Activated naive CD4-positive, alpha-beta T cell treated with anti-CD3 and anti-CD28 coated beads for 36 hours (primary cell): Measurements from ENCODE around the gene KMO. TPM values are rescaled to one million over a fixed set of nuclear protein-coding genes. Genes with fewer than 3 reads are reported as not detected.
A peak's percentile ranks its signal among the peaks of the same experiment; 100 is the strongest.

Experiments used
- CTCF ChIA-PET: fragments of 350-600 bp; sonication (Branson Sonifier 250); formaldehyde crosslinking; loops from one replicate; lab custom pipeline; 2021; ENCODE audit warnings: antibody characterized with exemption; lab: Charles Lee
- DNase-seq: peaks from one replicate; pipeline ENCODE4 v3.0.0-alpha.2; 2020
- H3K27ac Mint-ChIP-seq: one replicate; pipeline ENCODE4 v1.8.0; 2021; ENCODE audit warnings: mild to moderate bottlenecking, mixed read lengths
- H3K27me3 Mint-ChIP-seq: one replicate; pipeline ENCODE4 v1.8.0; 2021; ENCODE audit warnings: low read depth, mixed read lengths
- H3K36me3 Mint-ChIP-seq: one replicate; pipeline ENCODE4 v1.8.0; 2021; ENCODE audit warnings: low read depth, mixed read lengths
- H3K4me1 Mint-ChIP-seq: one replicate; pipeline ENCODE4 v1.8.0; 2021; ENCODE audit warnings: low read depth, mixed read lengths
- H3K4me3 Mint-ChIP-seq: one replicate; pipeline ENCODE4 v1.8.0; 2021; ENCODE audit warnings: mild to moderate bottlenecking, moderate library complexity, mixed read lengths
- H3K9me3 Mint-ChIP-seq: one replicate; pipeline ENCODE4 v1.8.0; 2021; ENCODE audit warnings: mixed read lengths
- intact Hi-C: fragments of 100-400 bp; cut with micrococcal nuclease; formaldehyde crosslinking; loops from one replicate; pipeline ENCODE4 v1.15.1; 2023
- total RNA-seq, 2 experiments: library from RNA; stranded (reverse); gene quantifications; one replicate each; pipeline ENCODE4 v1.2.3, GENCODE V29; 2021

Gene KMO
- total RNA-seq, 2 experiments from 2014 or later, result not detected

- intact Hi-C loops, result loop anchor here (1.0 to 5.0 kb wide), 8 partner anchors 12 to 1738 kb away; partner anchors contain the start of genes CEP170, CHML, MAP1LC3C and OPN3
- peak; percentile 97 for DNase-seq
- Mint-ChIP-seq H3K27ac (peak within 1 kb of the TSS; percentile 77), H3K4me3 (peak within 1 kb of the TSS; percentile 89), H3K4me1 (peaks cover 11% of the 10 kb centered on the region), H3K27me3 (peaks cover 11% of the 10 kb centered on the region), H3K36me3 (peaks cover 8% of the 10 kb centered on the region), H3K9me3 (no peaks in the 10 kb centered on the region)
- CTCF ChIA-PET, result interaction anchor here (0.5 kb wide), 1 partner anchor 1864 kb away, joined by 4 read pairs; no protein-coding TSS in a partner anchor
Observed at GRCh38 chr1:241519308-241520079, 12.7 kb upstream of the KMO start, which contains the start of gene FH. Gene FH, minus strand, starts transcription at chr1:241519755. Its CDS starts 33 bp downstream, at chr1:241519722.

GRCh38 chr1:241520080-241520465 is 12.1 kb upstream of the KMO start:
- Mint-ChIP-seq H3K4me1 (peaks cover 11% of the 10 kb centered on the region), H3K4me3 (no peak overlapping the region), H3K9me3 (no peaks in the 10 kb centered on the region), H3K27me3 (peaks cover 11% of the 10 kb centered on the region), H3K36me3 (peaks cover 8% of the 10 kb centered on the region), H3K27ac (no peak overlapping the region)
- intact Hi-C loops, result loop anchor here (5.0 kb wide), 1 partner anchor 1737 kb away; the partner anchor contains the start of genes CEP170 and SDCCAG8
- DNase-seq, result no peak
- CTCF ChIA-PET, result interaction anchor here (0.6 kb wide), 1 partner anchor 80 kb away, joined by 3 read pairs; no protein-coding TSS in a partner anchor

GRCh38 chr1:241521718-241522117 is 10.5 kb upstream of the KMO start:
- Mint-ChIP-seq H3K9me3 (no peaks in the 10 kb centered on the region), H3K27me3 (peaks cover 15% of the 10 kb centered on the region), H3K4me3 (no peak overlapping the region), H3K27ac (no peak overlapping the region), H3K4me1 (peaks cover 9% of the 10 kb centered on the region), H3K36me3 (peaks cover 3% of the 10 kb centered on the region)
- DNase-seq, result no peak
- CTCF ChIA-PET, result no interaction called here
- intact Hi-C loops, result loop anchor here (5.0 kb wide), 1 partner anchor 1736 kb away; the partner anchor contains the start of genes CEP170 and SDCCAG8

- peaks cover 15% of the 10 kb centered on the region for H3K27me3 Mint-ChIP-seq
- no peak overlapping the region for H3K27ac Mint-ChIP-seq
- intact Hi-C loops, result no loop called here
- H3K36me3 Mint-ChIP-seq, result no peaks in the 10 kb centered on the region
- H3K4me1 Mint-ChIP-seq, result no peaks in the 10 kb centered on the region
- no peak for DNase-seq
- H3K4me3 Mint-ChIP-seq, result no peak overlapping the region
- no peaks in the 10 kb centered on the region for H3K9me3 Mint-ChIP-seq
- CTCF ChIA-PET, result interaction anchor here (1.0 to 1.7 kb wide), 2 partner anchors 86 to 103 kb away, joined by 3 to 4 read pairs; no protein-coding TSS in a partner anchor
Observed at GRCh38 chr1:241525026-241525425, 7.2 kb upstream of the KMO start.

- no peaks in the 10 kb centered on the region for H3K36me3 Mint-ChIP-seq
- no peak for DNase-seq
- no peak overlapping the region for H3K27ac Mint-ChIP-seq
- no peak overlapping the region for H3K4me3 Mint-ChIP-seq
- H3K27me3 Mint-ChIP-seq, result peaks cover 15% of the 10 kb centered on the region
- peaks cover 12% of the 10 kb centered on the region for H3K4me1 Mint-ChIP-seq
- intact Hi-C loops, result no loop called here
- CTCF ChIA-PET, result interaction anchor here (0.6 to 1.5 kb wide), 5 partner anchors 78 to 147 kb away, joined by 3 to 4 read pairs (median 3); no protein-coding TSS in a partner anchor
- no peaks in the 10 kb centered on the region for H3K9me3 Mint-ChIP-seq
Observed at GRCh38 chr1:241527146-241527545, 5.0 kb upstream of the KMO start.

GRCh38 chr1:241531195-241532161 is 700 bp upstream of the KMO start:
- DNase-seq, result no peak
- no peaks in the 10 kb centered on the region for H3K36me3 Mint-ChIP-seq
- H3K27ac Mint-ChIP-seq, result peak overlapping the region; percentile 92
- no peaks in the 10 kb centered on the region for H3K27me3 Mint-ChIP-seq
- H3K4me3 Mint-ChIP-seq, result peak overlapping the region; percentile 85
- peaks cover 15% of the 10 kb centered on the region for H3K4me1 Mint-ChIP-seq
- CTCF ChIA-PET, result interaction anchor here (0.6 to 1.5 kb wide), 9 partner anchors 20 to 467 kb away, joined by 3 to 6 read pairs (median 3); partner anchors contain the start of gene MAP1LC3C
- no peaks in the 10 kb centered on the region for H3K9me3 Mint-ChIP-seq
- intact Hi-C loops, result loop anchor here (1.0 to 5.0 kb wide), 12 partner anchors 12 to 926 kb away; partner anchors contain the start of gene FH

- Mint-ChIP-seq H3K27ac (no peak overlapping the region), H3K4me1 (peaks cover 24% of the 10 kb centered on the region), H3K27me3 (no peaks in the 10 kb centered on the region), H3K36me3 (no peaks in the 10 kb centered on the region), H3K9me3 (peaks cover 3% of the 10 kb centered on the region), H3K4me3 (no peak overlapping the region)
- CTCF ChIA-PET, result interaction anchor here (0.7 to 1.2 kb wide), 7 partner anchors 19 to 466 kb away, joined by 3 to 5 read pairs (median 3); partner anchors contain the start of gene MAP1LC3C
- no peak for DNase-seq
- intact Hi-C loops, result loop anchor here (1.0 to 5.0 kb wide), 4 partner anchors 18 to 924 kb away; no protein-coding TSS in a partner anchor
Observed at GRCh38 chr1:241532864-241533263, 686 bp downstream of the KMO start.

GRCh38 chr1:241533326-241534115 is 1.3 kb downstream of the KMO start:
- CTCF ChIA-PET, result interaction anchor here (1.0 kb wide), 1 partner anchor 94 kb away, joined by 3 read pairs; no protein-coding TSS in a partner anchor
- peaks cover 3% of the 10 kb centered on the region for H3K9me3 Mint-ChIP-seq
- H3K27me3 Mint-ChIP-seq, result no peaks in the 10 kb centered on the region
- no peaks in the 10 kb centered on the region for H3K36me3 Mint-ChIP-seq
- H3K4me3 Mint-ChIP-seq, result no peak overlapping the region
- intact Hi-C loops, result loop anchor here (5.0 kb wide), 1 partner anchor 924 kb away; no protein-coding TSS in a partner anchor
- peaks cover 24% of the 10 kb centered on the region for H3K4me1 Mint-ChIP-seq
- DNase-seq, result no peak
- no peak overlapping the region for H3K27ac Mint-ChIP-seq

- Mint-ChIP-seq H3K9me3 (peaks cover 3% of the 10 kb centered on the region), H3K36me3 (no peaks in the 10 kb centered on the region), H3K27me3 (peaks cover 2% of the 10 kb centered on the region), H3K4me3 (no peak overlapping the region), H3K4me1 (peaks cover 20% of the 10 kb centered on the region), H3K27ac (no peak overlapping the region)
- no peak for DNase-seq
- intact Hi-C loops, result no loop called here
- CTCF ChIA-PET, result interaction anchor here (1.8 kb wide), 2 partner anchors 19 to 75 kb away, joined by 4 to 5 read pairs; no protein-coding TSS in a partner anchor
Observed at GRCh38 chr1:241536304-241536703, 4.1 kb downstream of the KMO start.

- Mint-ChIP-seq H3K27me3 (peaks cover 2% of the 10 kb centered on the region), H3K27ac (no peak overlapping the region), H3K4me1 (peaks cover 14% of the 10 kb centered on the region), H3K9me3 (peaks cover 3% of the 10 kb centered on the region), H3K4me3 (no peak overlapping the region), H3K36me3 (no peaks in the 10 kb centered on the region)
- DNase-seq, result no peak
- intact Hi-C loops, result no loop called here
- CTCF ChIA-PET, result interaction anchor here (1.8 kb wide), 1 partner anchor 18 kb away, joined by 5 read pairs; no protein-coding TSS in a partner anchor
Observed at GRCh38 chr1:241536969-241537368, 4.8 kb downstream of the KMO start.
